Measurements from ENCODE around the gene KIF3B. TPM values are rescaled to one million over a fixed set of nuclear protein-coding genes. Genes with fewer than 3 reads are reported as not detected.
"Not testable (repeated sequence)": the region's sequence is repeated elsewhere in the genome, so short reads cannot be mapped to it uniquely, and the experiment has no call there.

The KIF3B gene
- total RNA-seq, 5 donors from 2014 or later (not counting 1 experiment from before 2014, with no cell fraction given) = 11.3 to 14.6 (median 13.6) TPM

GRCh38 chr20:32333988-32334885 lies 56.8 kb downstream of the KIF3B start:
- 39% methylated on average over 7 of the region's 13 CpGs for WGBS (ENCODE audit: insufficient coverage)
- CTCF ChIA-PET = no interaction called here

DNA sequence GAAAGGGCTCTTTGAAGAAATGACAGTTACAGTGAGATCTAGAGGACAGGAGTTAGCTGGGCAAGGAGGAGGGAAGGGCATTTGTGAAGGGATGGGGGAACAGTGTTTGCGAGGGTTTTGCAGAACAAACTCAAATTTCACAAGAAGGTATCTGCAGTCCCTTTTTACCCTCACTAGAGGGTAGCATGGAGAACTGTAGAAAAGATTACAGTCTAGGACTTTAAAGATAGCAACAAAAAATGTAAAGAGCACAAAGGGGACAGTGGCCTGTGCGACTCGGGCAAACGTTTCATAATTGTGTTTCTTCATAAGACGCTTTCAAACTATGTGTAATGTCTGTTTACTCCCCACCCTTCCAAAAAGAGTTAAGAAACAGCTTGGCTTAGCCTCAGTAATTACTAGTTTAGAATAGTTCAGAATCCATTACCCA lies 59.5 kb downstream of the KIF3B start:
- Histone ChIP-seq H3K36me3 (ENCODE audit: control insufficient read depth in 2 of 2, extremely low read depth in 1 of 2, insufficient read depth in 1 of 2, low read length in 1 of 2) (peaks cover 9 to 13% of the 10 kb centered on the region in 2 donors), H3K4me3 (ENCODE audit: control insufficient read depth in 1 of 2, extremely low read depth in 1 of 2, low read length in 1 of 2) (no peak overlapping the region), H3K4me1 (ENCODE audit: control insufficient read depth in 1 of 2, extremely low read depth in 1 of 2, insufficient read depth in 2 of 2, low read length in 2 of 2) (peaks cover 0 to 19% of the 10 kb centered on the region in 2 experiments), H3K27me3 (replicated peaks in 1 of 2; ENCODE audit: control insufficient read depth in 2 of 2, extremely low read depth in 1 of 2, insufficient read depth in 2 of 2, low read length in 1 of 2) (no peaks in the 10 kb centered on the region), H3K9me3 (no peaks in the 10 kb centered on the region), H3K27ac (ENCODE audit: low read length) (no peak overlapping the region)
- ChIA-PET CTCF (interaction anchor here in 1 of 2 donors (0.7 to 0.8 kb wide), 2 partner anchors 23 to 28 kb away, joined by 3 read pairs; no protein-coding TSS in a partner anchor), POLR2A (no interaction called here)
- peaks cover 12 to 36% (median 25%) of the 10 kb centered on the region in 3 donors for H3K4me1 Mint-ChIP-seq
- WGBS (ENCODE audit: insufficient coverage) = no CpG with 5 or more reads among the region's 5 CpGs
- ATAC-seq (replicated peaks in 1 of 4) (peak in 2 of 4 experiments; percentile 54 to 58), DNase-seq (peak in 2 of 35 experiments; percentile 8 to 53)
- no peak overlapping the region for H3K4me3 Mint-ChIP-seq
- no peaks in the 10 kb centered on the region for H3K27me3 Mint-ChIP-seq
- H3K9me3 Mint-ChIP-seq = no peaks in the 10 kb centered on the region
- no peak overlapping the region for H3K27ac Mint-ChIP-seq
- H3K36me3 Mint-ChIP-seq = peaks cover 10% of the 10 kb centered on the region

More at GRCh38 chr20:32333988-32334885, 56.8 kb downstream of the KIF3B start:
- H3K27me3 Mint-ChIP-seq = no peaks in the 10 kb centered on the region
- DNase-seq (peak in 29 of 35 experiments; percentile 5 to 52 (median 22)), ATAC-seq (replicated peaks in 1 of 4) (peak in 3 of 4 experiments; percentile 72 to 89 (median 81))
- Histone ChIP-seq H3K27me3 (replicated peaks in 1 of 2; ENCODE audit: control insufficient read depth in 2 of 2, extremely low read depth in 1 of 2, insufficient read depth in 2 of 2, low read length in 1 of 2) (no peaks in the 10 kb centered on the region), H3K4me1 (ENCODE audit: control insufficient read depth in 1 of 2, extremely low read depth in 1 of 2, insufficient read depth in 2 of 2, low read length in 2 of 2) (peaks cover 0 to 19% of the 10 kb centered on the region in 2 experiments), H3K36me3 (ENCODE audit: control insufficient read depth in 2 of 2, extremely low read depth in 1 of 2, insufficient read depth in 1 of 2, low read length in 1 of 2) (peaks cover 18 to 34% of the 10 kb centered on the region in 2 donors), H3K27ac (ENCODE audit: low read length) (peak overlapping the region; percentile 60), H3K4me3 (ENCODE audit: control insufficient read depth in 1 of 2, extremely low read depth in 1 of 2, low read length in 1 of 2) (no peak overlapping the region), H3K9me3 (no peaks in the 10 kb centered on the region)
- H3K4me1 Mint-ChIP-seq = peaks cover 12 to 37% (median 25%) of the 10 kb centered on the region in 3 donors
- H3K4me3 Mint-ChIP-seq = peak overlapping the region in 2 of 3 donors; percentile 42 to 46
- POLR2A ChIA-PET = no interaction called here
- H3K27ac Mint-ChIP-seq = peak overlapping the region; percentile 91 to 92
- H3K9me3 Mint-ChIP-seq = no peaks in the 10 kb centered on the region
- H3K36me3 Mint-ChIP-seq = peaks cover 25% of the 10 kb centered on the region

GRCh38 chr20:32337937-32338661 lies 60.6 kb downstream of the KIF3B start:
- ATAC-seq (replicated peaks in 1 of 4) (no peak), DNase-seq (no peak)
- no peaks in the 10 kb centered on the region for H3K27me3 ChIP-seq (replicated peaks in 1 of 2; ENCODE audit: control insufficient read depth in 2 of 2, extremely low read depth in 1 of 2, insufficient read depth in 2 of 2, low read length in 1 of 2)
- no peaks in the 10 kb centered on the region for H3K9me3 ChIP-seq
- Mint-ChIP-seq H3K4me1 (peaks cover 12 to 24% (median 18%) of the 10 kb centered on the region in 3 donors), H3K4me3 (no peak overlapping the region), H3K36me3 (peaks cover 3% of the 10 kb centered on the region), H3K27me3 (no peaks in the 10 kb centered on the region), H3K9me3 (no peaks in the 10 kb centered on the region), H3K27ac (no peak overlapping the region)
- no peak overlapping the region for H3K27ac ChIP-seq (ENCODE audit: low read length)
- 80% methylated on average over 7 of the region's 11 CpGs for WGBS (ENCODE audit: insufficient coverage)
- ChIA-PET POLR2A (no interaction called here), CTCF (no interaction called here)
- H3K36me3 ChIP-seq (ENCODE audit: control insufficient read depth in 2 of 2, extremely low read depth in 1 of 2, insufficient read depth in 1 of 2, low read length in 1 of 2) = peaks cover 0 to 4% of the 10 kb centered on the region in 2 donors
- peaks cover 0 to 15% of the 10 kb centered on the region in 2 experiments for H3K4me1 ChIP-seq (ENCODE audit: control insufficient read depth in 1 of 2, extremely low read depth in 1 of 2, insufficient read depth in 2 of 2, low read length in 2 of 2)
- H3K4me3 ChIP-seq (ENCODE audit: control insufficient read depth in 1 of 2, extremely low read depth in 1 of 2, low read length in 1 of 2) = no peak overlapping the region

GRCh38 chr20:32338665-32339064 lies 61.2 kb downstream of the KIF3B start:
- peaks cover 0 to 14% of the 10 kb centered on the region in 2 experiments for H3K4me1 ChIP-seq (ENCODE audit: control insufficient read depth in 1 of 2, extremely low read depth in 1 of 2, insufficient read depth in 2 of 2, low read length in 2 of 2)
- no peak overlapping the region for H3K27ac Mint-ChIP-seq
- H3K9me3 ChIP-seq = no peaks in the 10 kb centered on the region
- H3K36me3 ChIP-seq (ENCODE audit: control insufficient read depth in 2 of 2, extremely low read depth in 1 of 2, insufficient read depth in 1 of 2, low read length in 1 of 2) = peaks cover 0 to 4% of the 10 kb centered on the region in 2 donors
- 90% methylated on average over 2 of the region's 7 CpGs for WGBS (ENCODE audit: insufficient coverage)
- no peaks in the 10 kb centered on the region for H3K27me3 ChIP-seq (replicated peaks in 1 of 2; ENCODE audit: control insufficient read depth in 2 of 2, extremely low read depth in 1 of 2, insufficient read depth in 2 of 2, low read length in 1 of 2)
- H3K9me3 Mint-ChIP-seq = no peaks in the 10 kb centered on the region
- CTCF ChIA-PET = no interaction called here
- H3K4me1 Mint-ChIP-seq = peaks cover 12 to 19% (median 16%) of the 10 kb centered on the region in 3 donors
- ATAC-seq (replicated peaks in 1 of 4) (no peak), DNase-seq (no peak)
- peaks cover 3% of the 10 kb centered on the region for H3K36me3 Mint-ChIP-seq
- no peak overlapping the region for H3K4me3 Mint-ChIP-seq
- H3K27ac ChIP-seq (ENCODE audit: low read length) = no peak overlapping the region
- no peak overlapping the region for H3K4me3 ChIP-seq (ENCODE audit: control insufficient read depth in 1 of 2, extremely low read depth in 1 of 2, low read length in 1 of 2)
- H3K27me3 Mint-ChIP-seq = no peaks in the 10 kb centered on the region
- POLR2A ChIA-PET = no interaction called here

DNA sequence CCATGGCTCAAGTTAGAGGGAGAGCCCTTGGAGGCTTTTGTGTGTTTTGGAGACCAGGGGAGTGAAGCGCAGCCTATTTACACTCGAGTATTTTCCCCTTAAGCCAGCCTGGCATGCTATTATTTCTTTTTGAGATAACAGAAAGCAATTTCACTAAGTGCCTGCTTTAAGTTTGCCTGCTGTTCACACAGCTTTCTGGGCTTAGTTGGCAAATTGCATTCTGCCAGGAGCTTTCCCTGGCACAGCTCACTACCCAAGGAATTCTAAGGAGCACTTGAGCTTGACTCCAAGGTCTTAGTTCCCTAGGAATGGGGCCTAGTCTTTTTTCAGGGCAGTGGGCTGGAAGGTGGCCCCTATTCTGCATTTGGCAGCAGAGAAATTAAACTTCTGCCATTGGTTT lies 61.7 kb downstream of the KIF3B start:
- ATAC-seq (replicated peaks in 1 of 4) (no peak), DNase-seq (no peak)
- H3K4me1 ChIP-seq (ENCODE audit: control insufficient read depth in 1 of 2, extremely low read depth in 1 of 2, insufficient read depth in 2 of 2, low read length in 2 of 2) = peaks cover 0 to 9% of the 10 kb centered on the region in 2 experiments
- H3K36me3 ChIP-seq (ENCODE audit: control insufficient read depth in 2 of 2, extremely low read depth in 1 of 2, insufficient read depth in 1 of 2, low read length in 1 of 2) = peaks cover 0 to 4% of the 10 kb centered on the region in 2 donors
- ChIA-PET CTCF (interaction anchor here (0.5 kb wide), 2 partner anchors 69 to 1278 kb away, joined by 3 to 4 read pairs; no protein-coding TSS in a partner anchor), POLR2A (no interaction called here)
- 100% methylated on average over 1 of the region's 2 CpGs for WGBS (ENCODE audit: insufficient coverage)
- no peak overlapping the region for H3K4me3 ChIP-seq (ENCODE audit: control insufficient read depth in 1 of 2, extremely low read depth in 1 of 2, low read length in 1 of 2)
- Mint-ChIP-seq H3K27me3 (no peaks in the 10 kb centered on the region), H3K4me1 (peaks cover 8 to 14% (median 12%) of the 10 kb centered on the region in 3 donors), H3K36me3 (peaks cover 3% of the 10 kb centered on the region), H3K4me3 (no peak overlapping the region), H3K9me3 (no peaks in the 10 kb centered on the region), H3K27ac (no peak overlapping the region)
- H3K27ac ChIP-seq (ENCODE audit: low read length) = no peak overlapping the region
- no peaks in the 10 kb centered on the region for H3K9me3 ChIP-seq
- H3K27me3 ChIP-seq (replicated peaks in 1 of 2; ENCODE audit: control insufficient read depth in 2 of 2, extremely low read depth in 1 of 2, insufficient read depth in 2 of 2, low read length in 1 of 2) = no peaks in the 10 kb centered on the region

DNA sequence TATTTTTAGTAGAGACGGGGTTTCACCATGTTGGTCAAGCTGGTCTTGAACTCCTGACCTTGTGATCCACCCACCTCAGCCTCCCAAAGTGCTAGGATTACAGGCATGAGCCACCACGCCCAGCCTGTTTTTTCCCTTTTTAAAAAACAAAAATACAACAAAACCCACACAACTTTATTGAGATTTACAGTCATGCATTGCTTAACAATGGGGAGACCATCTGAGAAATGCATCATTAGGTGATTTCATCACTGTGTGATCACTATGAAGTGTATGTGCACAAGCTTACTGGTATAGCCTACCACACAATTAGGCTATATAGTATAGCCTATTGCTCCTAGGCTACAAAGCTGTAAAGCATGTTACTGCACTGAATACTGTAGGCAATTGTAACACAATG lies 63.6 kb downstream of the KIF3B start:
- not testable (repeated sequence) for ATAC-seq (replicated peaks in 1 of 4); H3K27me3 ChIP-seq (replicated peaks in 1 of 2; ENCODE audit: control insufficient read depth in 2 of 2, extremely low read depth in 1 of 2, insufficient read depth in 2 of 2, low read length in 1 of 2)
- CTCF ChIA-PET = interaction anchor here in 1 of 2 donors (0.5 kb wide), 1 partner anchor 156 kb away, joined by 3 read pairs; no protein-coding TSS in a partner anchor

More for the DNA sequence above, 63.6 kb downstream of the KIF3B start:
- H3K36me3 ChIP-seq (ENCODE audit: control insufficient read depth in 2 of 2, extremely low read depth in 1 of 2, insufficient read depth in 1 of 2, low read length in 1 of 2); H3K36me3 Mint-ChIP-seq; H3K27ac Mint-ChIP-seq; H3K4me1 ChIP-seq (ENCODE audit: control insufficient read depth in 1 of 2, extremely low read depth in 1 of 2, insufficient read depth in 2 of 2, low read length in 2 of 2); H3K9me3 Mint-ChIP-seq; DNase-seq; H3K27ac ChIP-seq (ENCODE audit: low read length); H3K4me3 Mint-ChIP-seq; H3K9me3 ChIP-seq; H3K4me3 ChIP-seq (ENCODE audit: control insufficient read depth in 1 of 2, extremely low read depth in 1 of 2, low read length in 1 of 2); H3K27me3 Mint-ChIP-seq; H3K4me1 Mint-ChIP-seq; POLR2A ChIA-PET: not testable (repeated sequence)
- no CpG with 5 or more reads among the region's 2 CpGs for WGBS (ENCODE audit: insufficient coverage)

Measured in T-cell (primary cell).